ENCODE data around the gene LMBRD1.

LMBRD1 gene

GRCh38 chr6:69631552-69632346, 165.1 kb downstream of the LMBRD1 start:
- DNase-seq (ENCODE audit: low read depth in 3 of 3): no peak

GRCh38 chr6:69630767-69631166, 166.0 kb downstream of the LMBRD1 start:
- DNase-seq (ENCODE audit: low read depth in 3 of 3): no peak

DNA sequence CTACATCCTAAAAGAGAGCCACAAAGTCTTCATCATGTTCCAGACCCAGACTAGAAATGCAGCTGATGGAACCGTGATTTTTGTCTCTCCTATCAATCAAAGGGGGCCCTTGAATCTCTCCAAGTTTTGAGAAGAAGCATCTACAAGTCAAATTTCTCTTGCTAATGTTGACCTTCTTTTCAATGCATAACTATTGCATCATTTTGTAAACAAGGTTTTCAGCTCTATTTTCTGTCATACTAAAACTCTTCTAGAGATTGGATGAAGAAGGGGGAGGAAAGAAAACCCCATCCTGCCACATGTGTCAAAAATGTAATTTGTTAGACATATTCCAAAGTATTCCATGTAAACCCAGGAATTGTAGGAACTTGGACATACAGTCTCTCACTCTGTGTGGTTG, 169.2 kb downstream of the LMBRD1 start:
- no peak for DNase-seq (ENCODE audit: low read depth in 3 of 3)

- DNase-seq (ENCODE audit: low read depth in 3 of 3): no peak
These were observed 171.9 kb downstream of the LMBRD1 start for GRCh38 chr6:69624944-69625343.
